Measurements from ENCODE around the gene CHMP1A.
"Not testable (repeated sequence)": the region's sequence is repeated elsewhere in the genome, so short reads cannot be mapped to it uniquely, and the experiment has no call there.

Gene CHMP1A

GRCh38 chr16:89657442-89658220 is at the start of gene CHMP1A, which contains the start of gene SPATA33:
TSS of gene CHMP1A (minus strand) at chr16:89657708. CDS start at chr16:89657588, 120 bp downstream.
TSS of gene SPATA33 (plus strand) at chr16:89657836. CDS start at chr16:89657912, 76 bp downstream.
- DNase-seq: peak; percentile 93

GRCh38 chr16:89706518-89707260 is 49.2 kb upstream of the CHMP1A start:
- DNase-seq: no peak

- DNase-seq: no peak
Measured at GRCh38 chr16:89705006-89705405, 47.5 kb upstream of the CHMP1A start.

GRCh38 chr16:89704281-89704680 is 46.8 kb upstream of the CHMP1A start:
- DNase-seq: no peak

- peak; percentile 97 for DNase-seq
Measured at GRCh38 chr16:89701425-89702406, 44.2 kb upstream of the CHMP1A start, which contains the start of gene SPATA2L. TSS of gene SPATA2L (minus strand) at chr16:89701705. CDS start at chr16:89701232, 473 bp downstream.

GRCh38 chr16:89700649-89701424 is 43.3 kb upstream of the CHMP1A start:
- peak; percentile 56 for DNase-seq

GRCh38 chr16:89700100-89700648 is 42.7 kb upstream of the CHMP1A start:
- peak; percentile 95 for DNase-seq

GRCh38 chr16:89699629-89700099 is 42.2 kb upstream of the CHMP1A start:
- not testable (repeated sequence) for DNase-seq

- DNase-seq: not testable (repeated sequence)
Measured at GRCh38 chr16:89698717-89699116, 41.2 kb upstream of the CHMP1A start.

GRCh38 chr16:89697616-89698331 is 40.3 kb upstream of the CHMP1A start:
- DNase-seq: no peak

GRCh38 chr16:89697161-89697615 is 39.7 kb upstream of the CHMP1A start:
- no peak for DNase-seq

- no peak for DNase-seq
Measured at GRCh38 chr16:89696670-89697128, 39.2 kb upstream of the CHMP1A start.

GRCh38 chr16:89695875-89696669 is 38.6 kb upstream of the CHMP1A start:
- no peak for DNase-seq

GRCh38 chr16:89695086-89695874 is 37.8 kb upstream of the CHMP1A start:
- DNase-seq: no peak

- not testable (repeated sequence) for DNase-seq
Measured at GRCh38 chr16:89694784-89695085, 37.2 kb upstream of the CHMP1A start.

- DNase-seq: no peak
Measured at GRCh38 chr16:89693931-89694783, 36.6 kb upstream of the CHMP1A start.

GRCh38 chr16:89693289-89693731 is 35.8 kb upstream of the CHMP1A start:
- DNase-seq: no peak
